ENCODE results near the gene IGFBPL1. TPM values are rescaled to one million over a fixed set of nuclear protein-coding genes. Genes with fewer than 3 reads are reported as not detected.

Gene IGFBPL1
- total RNA-seq, 4 donors from 2014 or later: not detected

- intact Hi-C loops (cut with DNase I): loop anchor here (5.0 to 10.0 kb wide), 2 partner anchors 275 to 443 kb away; no protein-coding TSS in a partner anchor
- peaks cover 0 to 24% (median 0%) of the 10 kb centered on the region in 3 donors for H3K4me1 ChIP-seq
- no peak overlapping the region for H3K4me3 ChIP-seq
- H3K27ac ChIP-seq: no peak overlapping the region
- H3K27me3 ChIP-seq: no peaks in the 10 kb centered on the region
- H3K36me3 ChIP-seq: no peaks in the 10 kb centered on the region
- TF ChIP-seq, protein P1, sequence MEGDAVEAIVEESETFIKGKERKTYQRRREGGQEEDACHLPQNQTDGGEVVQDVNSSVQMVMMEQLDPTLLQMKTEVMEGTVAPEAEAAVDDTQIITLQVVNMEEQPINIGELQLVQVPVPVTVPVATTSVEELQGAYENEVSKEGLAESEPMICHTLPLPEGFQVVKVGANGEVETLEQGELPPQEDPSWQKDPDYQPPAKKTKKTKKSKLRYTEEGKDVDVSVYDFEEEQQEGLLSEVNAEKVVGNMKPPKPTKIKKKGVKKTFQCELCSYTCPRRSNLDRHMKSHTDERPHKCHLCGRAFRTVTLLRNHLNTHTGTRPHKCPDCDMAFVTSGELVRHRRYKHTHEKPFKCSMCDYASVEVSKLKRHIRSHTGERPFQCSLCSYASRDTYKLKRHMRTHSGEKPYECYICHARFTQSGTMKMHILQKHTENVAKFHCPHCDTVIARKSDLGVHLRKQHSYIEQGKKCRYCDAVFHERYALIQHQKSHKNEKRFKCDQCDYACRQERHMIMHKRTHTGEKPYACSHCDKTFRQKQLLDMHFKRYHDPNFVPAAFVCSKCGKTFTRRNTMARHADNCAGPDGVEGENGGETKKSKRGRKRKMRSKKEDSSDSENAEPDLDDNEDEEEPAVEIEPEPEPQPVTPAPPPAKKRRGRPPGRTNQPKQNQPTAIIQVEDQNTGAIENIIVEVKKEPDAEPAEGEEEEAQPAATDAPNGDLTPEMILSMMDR (IDR thresholded peaks at IDR 0.05): no peak
- no peak for TF ChIP-seq POLR2A (IDR thresholded peaks at IDR 0.05)
- 59 to 73% methylated on average over 4 to 5 of the region's 5 CpGs for WGBS, 2 donors
- no peaks in the 10 kb centered on the region for H3K9me3 ChIP-seq
- DNase-seq: no peak
Measured at GRCh38 chr9:38359689-38360385, 64.4 kb downstream of the IGFBPL1 start.

DNA sequence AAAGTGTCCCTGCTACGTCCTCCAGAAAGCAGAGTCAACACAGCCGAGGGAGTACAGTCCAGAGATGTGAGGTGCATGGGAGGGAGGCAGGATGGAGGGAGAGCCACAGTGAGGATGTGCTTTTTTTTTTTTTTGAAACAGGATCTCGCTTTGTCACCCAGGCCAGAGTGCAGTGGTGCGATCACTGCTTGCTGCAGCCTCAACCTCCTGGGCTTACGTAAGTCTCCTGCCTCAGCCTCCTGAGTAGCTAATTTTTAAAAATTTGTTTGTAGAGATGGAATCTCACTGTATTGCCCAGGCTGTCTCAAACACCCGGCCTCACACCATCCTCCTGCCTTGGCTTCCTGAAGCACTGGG lies 65.0 kb downstream of the IGFBPL1 start:
- Histone ChIP-seq H3K27me3 (no peaks in the 10 kb centered on the region), H3K4me3 (no peak overlapping the region), H3K4me1 (peaks cover 0 to 24% (median 0%) of the 10 kb centered on the region in 3 donors), H3K36me3 (no peaks in the 10 kb centered on the region), H3K27ac (no peak overlapping the region), H3K9me3 (no peaks in the 10 kb centered on the region)
- intact Hi-C loops (cut with DNase I): no loop called here
- DNase-seq: no peak
- 83 to 92% methylated on average over 5 to 6 of the region's 6 CpGs for WGBS, 2 donors
- no peak for TF ChIP-seq POLR2A (IDR thresholded peaks at IDR 0.05)
- TF ChIP-seq, protein P1 (IDR thresholded peaks at IDR 0.05): no peak

DNA sequence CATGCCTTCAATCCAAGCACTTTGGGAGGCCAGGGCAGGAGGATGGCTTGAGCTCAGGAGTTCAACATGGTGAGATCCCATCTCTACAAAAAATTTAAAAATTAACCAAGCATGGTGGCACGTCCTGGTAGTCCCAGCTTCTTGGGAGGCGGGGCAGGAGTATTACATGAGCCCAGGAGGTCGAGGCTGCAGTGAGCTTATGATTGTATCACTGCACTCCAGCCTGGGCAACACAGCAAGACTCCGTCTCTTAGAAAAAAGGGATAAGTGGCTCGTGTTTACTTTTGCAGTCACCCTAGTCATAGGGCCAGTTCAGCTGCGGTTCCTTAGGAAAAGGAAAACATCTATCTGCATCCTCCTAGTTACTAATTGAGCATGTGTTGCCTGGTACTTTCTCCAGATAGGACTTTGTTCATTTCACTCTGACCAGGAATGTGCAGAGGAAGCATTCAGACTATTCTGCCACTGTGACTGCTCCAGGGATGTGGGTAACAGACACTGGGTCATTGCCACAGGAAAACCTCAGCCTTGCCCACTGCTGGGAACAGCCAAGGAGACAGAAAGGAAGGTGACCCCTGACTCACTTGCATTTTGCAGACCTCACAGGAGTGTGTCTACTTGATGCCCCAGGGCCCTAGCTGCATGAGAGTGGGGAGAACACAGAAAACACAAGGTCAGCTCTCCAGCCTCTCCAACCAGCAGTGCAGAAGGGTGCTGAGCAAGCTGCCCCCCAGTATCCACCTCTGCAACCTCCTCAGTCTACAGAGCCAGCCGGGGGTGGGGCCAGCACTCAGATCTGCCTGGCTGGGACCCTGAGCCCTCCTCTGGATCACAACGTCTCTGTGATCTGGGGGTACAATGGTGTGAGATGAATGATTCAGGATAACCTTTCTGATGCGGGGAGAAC lies 65.6 kb downstream of the IGFBPL1 start:
- no peak overlapping the region for H3K4me3 ChIP-seq
- peaks cover 0 to 23% (median 0%) of the 10 kb centered on the region in 3 donors for H3K4me1 ChIP-seq
- TF ChIP-seq, protein P1 (IDR thresholded peaks at IDR 0.05): no peak
- TF ChIP-seq POLR2A (IDR thresholded peaks at IDR 0.05): no peak
- H3K9me3 ChIP-seq: no peaks in the 10 kb centered on the region
- no peak overlapping the region for H3K27ac ChIP-seq
- H3K27me3 ChIP-seq: no peaks in the 10 kb centered on the region
- WGBS, 2 donors: 62 to 65% methylated on average over 6 to 9 of the region's 9 CpGs
- H3K36me3 ChIP-seq: no peaks in the 10 kb centered on the region
- intact Hi-C loops (cut with DNase I): no loop called here
- no peak for DNase-seq

- Histone ChIP-seq H3K27me3 (no peaks in the 10 kb centered on the region), H3K9me3 (no peaks in the 10 kb centered on the region), H3K27ac (no peak overlapping the region), H3K36me3 (no peaks in the 10 kb centered on the region), H3K4me1 (peaks cover 0 to 13% (median 0%) of the 10 kb centered on the region in 3 donors), H3K4me3 (no peak overlapping the region)
- intact Hi-C loops (cut with DNase I): no loop called here
- DNase-seq: no peak
- WGBS, 2 donors: 48 to 68% methylated on average over 4 to 5 of the region's 5 CpGs
- TF ChIP-seq, protein P1 (IDR thresholded peaks at IDR 0.05): no peak
Measured at GRCh38 chr9:38357350-38358114, 66.7 kb downstream of the IGFBPL1 start.
